ENCODE results near the gene IKBKG. TPM values are rescaled to one million over a fixed set of nuclear protein-coding genes. Genes with fewer than 3 reads are reported as not detected.
A peak's percentile ranks its signal among the peaks of the same experiment; 100 is the strongest.

IKBKG gene
- total RNA-seq, 1 donor from 2014 or later, result 14.6 TPM

DNA sequence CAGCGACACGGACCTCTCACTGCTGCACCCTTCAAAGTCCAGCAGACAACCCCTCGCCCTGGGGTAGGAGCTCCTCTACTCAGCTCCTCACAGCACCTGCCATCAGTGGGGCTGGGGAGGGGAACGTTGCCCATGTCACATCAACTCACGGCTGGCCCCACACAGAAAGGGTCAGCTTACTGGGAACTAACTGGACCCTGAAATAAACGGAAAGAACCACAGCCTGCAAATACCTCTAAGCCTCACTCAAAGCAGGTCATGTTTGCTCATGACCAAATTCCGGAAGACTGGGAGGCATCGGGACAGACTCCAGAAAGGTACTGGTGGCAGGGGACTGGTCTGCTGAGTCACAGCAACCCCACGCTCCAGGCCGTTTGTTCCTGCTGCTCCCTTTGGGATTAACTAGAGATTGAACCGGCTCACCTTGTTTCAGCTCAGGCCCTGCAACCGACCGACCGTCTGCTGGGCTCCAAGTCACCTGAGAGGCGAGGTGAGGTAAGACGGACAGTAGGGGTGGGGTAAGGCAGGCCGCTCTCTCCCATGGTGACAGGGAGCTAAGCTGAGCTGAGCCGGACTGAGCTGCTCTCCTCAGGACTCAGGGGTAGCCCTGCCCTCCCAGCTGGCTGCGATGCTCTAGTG, 6.4 kb upstream of the IKBKG start:
- Histone ChIP-seq H3K27me3 (ENCODE audit: control insufficient read depth, insufficient read depth, low read length) (no peaks in the 10 kb centered on the region), H3K4me3 (ENCODE audit: low read depth, low read length) (no peak overlapping the region), H3K36me3 (ENCODE audit: control insufficient read depth, insufficient read depth, low read length) (no peaks in the 10 kb centered on the region)
- TF ChIP-seq, protein P1, sequence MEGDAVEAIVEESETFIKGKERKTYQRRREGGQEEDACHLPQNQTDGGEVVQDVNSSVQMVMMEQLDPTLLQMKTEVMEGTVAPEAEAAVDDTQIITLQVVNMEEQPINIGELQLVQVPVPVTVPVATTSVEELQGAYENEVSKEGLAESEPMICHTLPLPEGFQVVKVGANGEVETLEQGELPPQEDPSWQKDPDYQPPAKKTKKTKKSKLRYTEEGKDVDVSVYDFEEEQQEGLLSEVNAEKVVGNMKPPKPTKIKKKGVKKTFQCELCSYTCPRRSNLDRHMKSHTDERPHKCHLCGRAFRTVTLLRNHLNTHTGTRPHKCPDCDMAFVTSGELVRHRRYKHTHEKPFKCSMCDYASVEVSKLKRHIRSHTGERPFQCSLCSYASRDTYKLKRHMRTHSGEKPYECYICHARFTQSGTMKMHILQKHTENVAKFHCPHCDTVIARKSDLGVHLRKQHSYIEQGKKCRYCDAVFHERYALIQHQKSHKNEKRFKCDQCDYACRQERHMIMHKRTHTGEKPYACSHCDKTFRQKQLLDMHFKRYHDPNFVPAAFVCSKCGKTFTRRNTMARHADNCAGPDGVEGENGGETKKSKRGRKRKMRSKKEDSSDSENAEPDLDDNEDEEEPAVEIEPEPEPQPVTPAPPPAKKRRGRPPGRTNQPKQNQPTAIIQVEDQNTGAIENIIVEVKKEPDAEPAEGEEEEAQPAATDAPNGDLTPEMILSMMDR (IDR thresholded peaks at IDR 0.05; ENCODE audit: insufficient read depth, low read length, poor library complexity, severe bottlenecking), result no peak
- DNase-seq (ENCODE audit: low read depth), result no peak

DNA sequence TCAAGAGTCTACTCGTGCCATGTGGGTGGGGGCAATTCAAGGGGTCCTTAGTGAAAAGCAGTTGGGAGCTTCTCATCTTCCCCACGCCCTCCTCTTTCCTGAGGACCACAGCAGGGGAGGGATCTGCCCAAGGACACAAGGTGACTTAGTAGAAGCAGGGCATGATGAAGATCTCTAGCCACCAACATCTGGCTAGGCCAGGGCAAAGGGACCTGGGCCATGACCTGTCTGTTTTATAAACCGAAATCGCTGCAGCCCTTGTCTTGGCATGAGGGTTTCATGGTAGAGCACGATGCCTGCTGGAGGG, 5.9 kb upstream of the IKBKG start:
- DNase-seq (ENCODE audit: low read depth), result no peak
- TF ChIP-seq, protein P1 (IDR thresholded peaks at IDR 0.05; ENCODE audit: insufficient read depth, low read length, poor library complexity, severe bottlenecking), result no peak
- Histone ChIP-seq H3K4me3 (ENCODE audit: low read depth, low read length) (no peak overlapping the region), H3K27me3 (ENCODE audit: control insufficient read depth, insufficient read depth, low read length) (no peaks in the 10 kb centered on the region), H3K36me3 (ENCODE audit: control insufficient read depth, insufficient read depth, low read length) (no peaks in the 10 kb centered on the region)

DNA sequence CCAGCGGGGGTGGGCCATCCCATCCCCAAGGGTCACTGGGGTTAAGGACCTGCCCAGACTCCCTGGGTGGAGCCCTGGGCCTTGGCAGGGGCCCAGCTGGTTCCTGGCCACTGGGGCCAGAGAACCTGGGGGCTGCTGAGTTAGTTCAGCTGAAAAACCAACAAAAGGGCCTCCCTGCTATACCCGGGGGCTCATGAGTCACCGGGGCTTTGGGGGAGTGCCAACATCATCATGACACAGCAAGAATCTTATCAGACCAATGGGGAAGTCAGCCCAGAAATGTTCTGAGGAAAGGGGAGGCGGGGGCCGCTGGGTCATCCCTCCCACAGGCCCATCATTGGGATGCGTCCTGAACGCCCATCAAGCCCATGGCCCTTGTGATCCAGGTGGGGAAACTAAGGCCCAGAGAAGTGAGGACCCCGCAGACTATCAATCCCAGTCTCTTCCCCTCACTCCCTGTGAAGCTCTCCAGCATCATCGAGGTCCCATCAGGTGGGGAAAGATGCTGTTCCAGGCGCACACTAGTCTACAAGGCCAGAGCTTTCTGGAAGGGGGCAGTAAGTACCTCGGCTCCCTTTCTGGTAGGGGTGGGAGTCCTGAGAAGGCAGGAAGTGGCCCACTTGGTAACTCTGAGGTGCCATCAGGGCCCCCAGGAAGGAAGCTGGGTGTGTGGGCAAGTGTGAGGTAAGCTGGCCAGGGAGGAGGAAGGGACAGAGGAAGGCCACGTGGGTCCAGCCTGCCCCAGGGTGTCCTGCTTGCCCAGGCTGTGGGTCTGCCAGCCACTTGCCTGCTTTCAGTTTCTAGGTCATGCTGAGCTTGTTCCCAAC, 5.3 kb upstream of the IKBKG start:
- Histone ChIP-seq H3K27me3 (ENCODE audit: control insufficient read depth, insufficient read depth, low read length) (no peaks in the 10 kb centered on the region), H3K36me3 (ENCODE audit: control insufficient read depth, insufficient read depth, low read length) (no peaks in the 10 kb centered on the region), H3K4me3 (ENCODE audit: low read depth, low read length) (no peak overlapping the region)
- DNase-seq (ENCODE audit: low read depth), result peak; percentile 51
- TF ChIP-seq, protein P1 (IDR thresholded peaks at IDR 0.05; ENCODE audit: insufficient read depth, low read length, poor library complexity, severe bottlenecking), result no peak

DNA sequence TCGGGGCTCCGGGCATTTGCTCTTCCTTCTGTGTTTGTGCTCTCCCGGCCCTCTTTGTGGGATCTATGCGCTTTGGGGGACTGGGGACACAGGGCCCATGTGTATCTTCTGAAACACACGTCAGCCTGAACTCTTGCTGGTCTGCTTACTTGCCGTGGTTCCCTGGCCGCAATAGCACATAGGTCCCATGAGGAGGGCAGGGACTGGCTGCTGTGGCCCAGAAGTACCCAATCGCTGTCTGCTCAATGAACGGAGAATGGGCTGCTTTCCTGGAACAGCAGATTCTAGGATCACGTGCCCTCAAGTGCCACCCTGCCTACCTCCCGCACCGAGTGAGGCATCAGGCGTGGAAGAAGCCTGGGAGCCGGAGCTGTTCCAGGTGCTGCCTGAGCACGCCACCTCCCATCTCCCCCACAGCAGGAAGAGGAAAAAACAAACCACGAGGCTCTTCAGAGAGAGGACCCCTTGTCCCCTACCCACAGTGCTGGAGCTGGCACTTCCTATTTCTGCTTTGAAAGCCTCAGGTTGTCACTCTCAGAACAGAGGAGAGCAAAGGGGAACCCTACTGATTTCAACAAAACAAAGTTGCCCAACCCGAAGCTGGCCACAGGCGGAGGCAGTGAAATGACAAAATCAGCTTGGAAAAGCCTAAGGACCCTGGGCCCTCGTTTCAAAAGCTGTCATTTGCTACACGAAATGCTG, 4.5 kb upstream of the IKBKG start:
- DNase-seq (ENCODE audit: low read depth), result no peak
- no peaks in the 10 kb centered on the region for H3K27me3 ChIP-seq (ENCODE audit: control insufficient read depth, insufficient read depth, low read length)
- TF ChIP-seq, protein P1 (IDR thresholded peaks at IDR 0.05; ENCODE audit: insufficient read depth, low read length, poor library complexity, severe bottlenecking), result no peak
- no peak overlapping the region for H3K4me3 ChIP-seq (ENCODE audit: low read depth, low read length)
- no peaks in the 10 kb centered on the region for H3K36me3 ChIP-seq (ENCODE audit: control insufficient read depth, insufficient read depth, low read length)

DNA sequence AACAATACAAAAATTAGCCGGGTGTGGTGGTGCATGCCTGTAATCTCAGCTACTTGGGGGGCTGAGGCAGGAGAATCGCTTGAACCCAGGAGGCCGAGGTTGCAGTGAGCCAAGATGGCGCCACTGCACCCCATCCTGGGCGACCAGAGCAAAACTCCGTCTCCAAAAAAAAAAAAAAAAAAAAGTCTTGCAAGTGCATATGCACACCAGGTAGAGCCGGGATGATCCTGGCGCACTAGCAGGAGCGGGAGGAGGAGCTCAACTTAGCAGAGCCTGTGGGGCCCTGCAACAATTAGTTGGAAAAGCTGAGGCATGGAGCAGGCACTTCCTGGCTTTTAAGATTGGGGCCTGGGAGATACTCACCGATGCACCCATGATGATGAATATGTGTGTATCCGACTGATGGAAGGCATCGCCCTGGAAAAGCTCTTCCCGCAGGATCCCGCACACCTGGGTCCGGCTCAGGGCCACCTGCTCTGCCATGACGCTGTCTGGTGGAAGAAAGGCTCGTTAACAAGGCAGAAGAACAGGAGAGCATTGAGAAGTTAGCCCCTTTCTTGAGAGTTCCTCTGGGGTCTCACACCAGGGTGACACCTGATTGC, 1.6 kb upstream of the IKBKG start:
- Histone ChIP-seq H3K27me3 (ENCODE audit: control insufficient read depth, insufficient read depth, low read length) (no peaks in the 10 kb centered on the region), H3K4me3 (ENCODE audit: low read depth, low read length) (no peak overlapping the region), H3K36me3 (ENCODE audit: control insufficient read depth, insufficient read depth, low read length) (no peaks in the 10 kb centered on the region)
- no peak for DNase-seq (ENCODE audit: low read depth)
- TF ChIP-seq, protein P1 (IDR thresholded peaks at IDR 0.05; ENCODE audit: insufficient read depth, low read length, poor library complexity, severe bottlenecking), result no peak

Data from kidney epithelial cell (primary cell).